Ishikawa (cell line): ENCODE results near the gene CLASP1.

Source experiments
- EP300 ChIP-seq: IDR thresholded peaks from 2 replicates; pipeline ENCODE4 v1.6.1; 2012; ENCODE audit warnings: borderline replicate concordance
- MAX ChIP-seq: IDR thresholded peaks from 2 replicates; pipeline ENCODE4 v1.6.1; 2012
- NFIC ChIP-seq: IDR thresholded peaks from 2 replicates; pipeline ENCODE4 v1.6.1; 2012
- TAF1 ChIP-seq: IDR thresholded peaks from 2 replicates; pipeline ENCODE4 v1.6.1; 2012; ENCODE audit warnings: low read depth, mild to moderate bottlenecking
- TF ChIP-seq, protein P1 (sequence below): IDR thresholded peaks from 2 replicates; pipeline ENCODE4 v1.6.1; 2012

DNA sequence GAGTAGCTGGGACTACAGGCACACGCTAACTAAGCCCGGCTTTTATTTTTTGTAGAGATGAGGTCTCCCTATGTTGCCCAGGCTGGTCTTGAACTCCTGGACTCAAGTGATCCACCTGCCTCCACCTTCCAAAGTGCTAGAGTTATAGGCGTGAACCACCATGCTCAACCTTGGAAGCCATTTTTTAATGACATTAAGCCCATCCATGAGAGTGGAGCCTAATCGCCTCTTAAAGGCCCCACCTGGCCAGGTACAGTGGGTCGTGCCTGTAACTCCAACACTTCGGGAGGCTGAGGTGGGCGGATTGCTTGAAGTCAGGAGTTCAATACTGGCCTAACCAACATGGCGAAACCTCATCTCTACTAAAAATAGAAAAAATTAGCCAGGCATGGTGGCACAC is 322.6 kb downstream of the CLASP1 start:
- TF ChIP-seq, protein P1, sequence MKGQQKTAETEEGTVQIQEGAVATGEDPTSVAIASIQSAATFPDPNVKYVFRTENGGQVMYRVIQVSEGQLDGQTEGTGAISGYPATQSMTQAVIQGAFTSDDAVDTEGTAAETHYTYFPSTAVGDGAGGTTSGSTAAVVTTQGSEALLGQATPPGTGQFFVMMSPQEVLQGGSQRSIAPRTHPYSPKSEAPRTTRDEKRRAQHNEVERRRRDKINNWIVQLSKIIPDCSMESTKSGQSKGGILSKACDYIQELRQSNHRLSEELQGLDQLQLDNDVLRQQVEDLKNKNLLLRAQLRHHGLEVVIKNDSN, result no peak
- TF ChIP-seq TAF1 (no peak), MAX (no peak), EP300 (no peak), NFIC (no peak)
